ENCODE results near the gene ZNF48.
A peak's percentile ranks its signal among the peaks of the same experiment; 100 is the strongest.

ZNF48 gene

GRCh38 chr16:30366511-30366910 is 28.7 kb upstream of the ZNF48 start:
- Histone ChIP-seq H3K4me3 (ENCODE audit: low read length) (no peak overlapping the region), H3K27ac (ENCODE audit: low read depth, low read length) (no peak overlapping the region), H3K27me3 (ENCODE audit: control insufficient read depth, insufficient read depth, low read length) (no peaks in the 10 kb centered on the region), H3K4me1 (ENCODE audit: control insufficient read depth, insufficient read depth, low read length) (peaks cover 9% of the 10 kb centered on the region), H3K36me3 (ENCODE audit: control insufficient read depth, insufficient read depth, low read length) (peaks cover 6% of the 10 kb centered on the region), H3K9ac (ENCODE audit: low read length) (no peak overlapping the region)

- Histone ChIP-seq H3K27ac (ENCODE audit: low read depth, low read length) (no peak overlapping the region), H3K36me3 (ENCODE audit: control insufficient read depth, insufficient read depth, low read length) (peaks cover 6% of the 10 kb centered on the region), H3K9ac (ENCODE audit: low read length) (no peak overlapping the region), H3K4me1 (ENCODE audit: control insufficient read depth, insufficient read depth, low read length) (peaks cover 9% of the 10 kb centered on the region), H3K4me3 (ENCODE audit: low read length) (peak overlapping the region; percentile 90), H3K27me3 (ENCODE audit: control insufficient read depth, insufficient read depth, low read length) (no peaks in the 10 kb centered on the region)
These were observed 27.7 kb upstream of the ZNF48 start for GRCh38 chr16:30367349-30368009.

GRCh38 chr16:30368122-30368791 is 27.0 kb upstream of the ZNF48 start:
- Histone ChIP-seq H3K4me1 (ENCODE audit: control insufficient read depth, insufficient read depth, low read length) (peaks cover 9% of the 10 kb centered on the region), H3K36me3 (ENCODE audit: control insufficient read depth, insufficient read depth, low read length) (peaks cover 3% of the 10 kb centered on the region), H3K4me3 (ENCODE audit: low read length) (peak overlapping the region; percentile 90), H3K27me3 (ENCODE audit: control insufficient read depth, insufficient read depth, low read length) (no peaks in the 10 kb centered on the region), H3K9ac (ENCODE audit: low read length) (peak overlapping the region; percentile 72), H3K27ac (ENCODE audit: low read depth, low read length) (peak overlapping the region; percentile 61)

- Histone ChIP-seq H3K4me1 (ENCODE audit: control insufficient read depth, insufficient read depth, low read length) (peaks cover 9% of the 10 kb centered on the region), H3K9ac (ENCODE audit: low read length) (peak overlapping the region; percentile 72), H3K36me3 (ENCODE audit: control insufficient read depth, insufficient read depth, low read length) (peaks cover 3% of the 10 kb centered on the region)
These were observed 26.5 kb upstream of the ZNF48 start for GRCh38 chr16:30368792-30369090.

GRCh38 chr16:30369091-30369937 is 25.9 kb upstream of the ZNF48 start:
- peak overlapping the region; percentile 80 for H3K9ac ChIP-seq (ENCODE audit: low read length)
- H3K4me1 ChIP-seq (ENCODE audit: control insufficient read depth, insufficient read depth, low read length) = peaks cover 9% of the 10 kb centered on the region
- peak overlapping the region; percentile 90 for H3K4me3 ChIP-seq (ENCODE audit: low read length)
- peak overlapping the region; percentile 61 for H3K27ac ChIP-seq (ENCODE audit: low read depth, low read length)
- no peaks in the 10 kb centered on the region for H3K27me3 ChIP-seq (ENCODE audit: control insufficient read depth, insufficient read depth, low read length)
- peaks cover 3% of the 10 kb centered on the region for H3K36me3 ChIP-seq (ENCODE audit: control insufficient read depth, insufficient read depth, low read length)

More at GRCh38 chr16:30368792-30369090, 26.5 kb upstream of the ZNF48 start:
- H3K27ac ChIP-seq (ENCODE audit: low read depth, low read length) = peak overlapping the region; percentile 61
- no peaks in the 10 kb centered on the region for H3K27me3 ChIP-seq (ENCODE audit: control insufficient read depth, insufficient read depth, low read length)
- peak overlapping the region; percentile 90 for H3K4me3 ChIP-seq (ENCODE audit: low read length)

- H3K27ac ChIP-seq (ENCODE audit: low read depth, low read length) = peak overlapping the region; percentile 61
- no peaks in the 10 kb centered on the region for H3K36me3 ChIP-seq (ENCODE audit: control insufficient read depth, insufficient read depth, low read length)
- peak overlapping the region; percentile 90 for H3K4me3 ChIP-seq (ENCODE audit: low read length)
- peaks cover 9% of the 10 kb centered on the region for H3K4me1 ChIP-seq (ENCODE audit: control insufficient read depth, insufficient read depth, low read length)
- no peaks in the 10 kb centered on the region for H3K27me3 ChIP-seq (ENCODE audit: control insufficient read depth, insufficient read depth, low read length)
- H3K9ac ChIP-seq (ENCODE audit: low read length) = no peak overlapping the region
These were observed 25.2 kb upstream of the ZNF48 start for GRCh38 chr16:30369938-30370455.

- Histone ChIP-seq H3K27ac (ENCODE audit: low read depth, low read length) (peak within 1 kb of the TSS; percentile 89), H3K4me1 (ENCODE audit: control insufficient read depth, insufficient read depth, low read length) (peaks cover 9% of the 10 kb centered on the region), H3K9ac (ENCODE audit: low read length) (peak within 1 kb of the TSS; percentile 80), H3K4me3 (ENCODE audit: low read length) (peak within 1 kb of the TSS; percentile 90), H3K27me3 (ENCODE audit: control insufficient read depth, insufficient read depth, low read length) (no peaks in the 10 kb centered on the region), H3K36me3 (ENCODE audit: control insufficient read depth, insufficient read depth, low read length) (no peaks in the 10 kb centered on the region)
These were observed 24.6 kb upstream of the ZNF48 start, which contains the start of gene TBC1D10B for GRCh38 chr16:30370456-30371247. Gene TBC1D10B, minus strand, starts transcription at chr16:30370494. Its CDS starts 311 bp downstream, at chr16:30370183.

GRCh38 chr16:30371248-30371816 is 23.9 kb upstream of the ZNF48 start:
- Histone ChIP-seq H3K4me1 (ENCODE audit: control insufficient read depth, insufficient read depth, low read length) (peaks cover 9% of the 10 kb centered on the region), H3K36me3 (ENCODE audit: control insufficient read depth, insufficient read depth, low read length) (no peaks in the 10 kb centered on the region), H3K27ac (ENCODE audit: low read depth, low read length) (peak overlapping the region; percentile 89), H3K27me3 (ENCODE audit: control insufficient read depth, insufficient read depth, low read length) (no peaks in the 10 kb centered on the region), H3K4me3 (ENCODE audit: low read length) (peak overlapping the region; percentile 63), H3K9ac (ENCODE audit: low read length) (no peak overlapping the region)

- no peak overlapping the region for H3K27ac ChIP-seq (ENCODE audit: low read depth, low read length)
These were observed 23.0 kb upstream of the ZNF48 start for GRCh38 chr16:30372038-30372712.

GRCh38 chr16:30372725-30373124 is 22.5 kb upstream of the ZNF48 start:
- Histone ChIP-seq H3K4me3 (ENCODE audit: low read length) (no peak overlapping the region), H3K4me1 (ENCODE audit: control insufficient read depth, insufficient read depth, low read length) (peaks cover 8% of the 10 kb centered on the region), H3K36me3 (ENCODE audit: control insufficient read depth, insufficient read depth, low read length) (no peaks in the 10 kb centered on the region), H3K27ac (ENCODE audit: low read depth, low read length) (no peak overlapping the region), H3K9ac (ENCODE audit: low read length) (no peak overlapping the region), H3K27me3 (ENCODE audit: control insufficient read depth, insufficient read depth, low read length) (no peaks in the 10 kb centered on the region)

More at GRCh38 chr16:30372038-30372712, 23.0 kb upstream of the ZNF48 start:
- no peak overlapping the region for H3K9ac ChIP-seq (ENCODE audit: low read length)
- H3K36me3 ChIP-seq (ENCODE audit: control insufficient read depth, insufficient read depth, low read length) = no peaks in the 10 kb centered on the region
- H3K27me3 ChIP-seq (ENCODE audit: control insufficient read depth, insufficient read depth, low read length) = no peaks in the 10 kb centered on the region
- H3K4me3 ChIP-seq (ENCODE audit: low read length) = no peak overlapping the region
- peaks cover 10% of the 10 kb centered on the region for H3K4me1 ChIP-seq (ENCODE audit: control insufficient read depth, insufficient read depth, low read length)

GRCh38 chr16:30374538-30374937 is 20.7 kb upstream of the ZNF48 start, which contains the start of gene MYL11:
Gene MYL11, plus strand, starts transcription at chr16:30374802. Its CDS starts 56 bp downstream, at chr16:30374858.
- Histone ChIP-seq H3K27ac (ENCODE audit: low read depth, low read length) (no peak within 1 kb of the TSS), H3K36me3 (ENCODE audit: control insufficient read depth, insufficient read depth, low read length) (no peaks in the 10 kb centered on the region), H3K9ac (ENCODE audit: low read length) (no peak within 1 kb of the TSS), H3K4me3 (ENCODE audit: low read length) (no peak within 1 kb of the TSS), H3K4me1 (ENCODE audit: control insufficient read depth, insufficient read depth, low read length) (peaks cover 9% of the 10 kb centered on the region), H3K27me3 (ENCODE audit: control insufficient read depth, insufficient read depth, low read length) (no peaks in the 10 kb centered on the region)
